Spleen (tissue), 11 donors: Measurements from ENCODE around the gene SH2D2A. TPM values are rescaled to one million over a fixed set of nuclear protein-coding genes. Genes with fewer than 3 reads are reported as not detected.
"Not testable (repeated sequence)": the region's sequence is repeated elsewhere in the genome, so short reads cannot be mapped to it uniquely, and the experiment has no call there.

Experiments
- DNase-seq: peaks from one replicate; pipeline ENCODE4 v3.0.0-alpha.2; 2020
- H3K27ac ChIP-seq, 8 donors: fragments of 200-600 bp; sonication (generic) in 7 of 8; 1 replicate in 4 of 8; 2 replicates in 4 of 8; pipeline versions ENCODE4 v1.5.0 to v1.8.0; 2016 to 2021; ENCODE audit warnings: inconsistent platforms in 4 of 8, mild to moderate bottlenecking in 4 of 8, moderate library complexity in 1 of 8
- H3K27me3 ChIP-seq, 7 donors: fragments of 200-600 bp; sonication (generic) in 6 of 7; replicated peaks in 1 of 7; 1 replicate in 4 of 7; 2 replicates in 3 of 7; pipeline versions ENCODE4 v1.5.0 to v1.8.0; 2016 to 2021; ENCODE audit warnings: inconsistent platforms in 3 of 7, mild to moderate bottlenecking in 1 of 7
- H3K36me3 ChIP-seq, 6 donors: fragments of 200-600 bp; sonication (generic) in 5 of 6; 1 replicate in 4 of 6; 2 replicates in 2 of 6; pipeline versions ENCODE4 v1.5.0 to v1.8.0; 2016 to 2021; ENCODE audit warnings: inconsistent platforms in 2 of 6
- H3K4me1 ChIP-seq, 6 donors: fragments of 200-600 bp; sonication (generic) in 5 of 6; 1 replicate in 3 of 6; 2 replicates in 3 of 6; pipeline versions ENCODE4 v1.5.0 to v1.8.0; 2016 to 2021; ENCODE audit warnings: inconsistent platforms in 3 of 6
- H3K4me3 ChIP-seq, 8 donors: fragments of 200-600 bp; sonication (generic) in 7 of 8; 1 replicate in 4 of 8; 2 replicates in 4 of 8; pipeline versions ENCODE4 v1.5.0 to v1.8.0; 2016 to 2021; ENCODE audit warnings: inconsistent platforms in 4 of 8, mild to moderate bottlenecking in 4 of 8, moderate library complexity in 2 of 8
- H3K9me3 ChIP-seq, 8 donors: fragments of 200-600 bp; sonication (generic) in 7 of 8; 1 replicate in 4 of 8; 2 replicates in 4 of 8; pipeline versions ENCODE4 v1.5.0 to v1.8.0; 2016 to 2021; ENCODE audit warnings: inconsistent platforms in 4 of 8
- CTCF ChIP-seq, 11 experiments: fragments of 200-600 bp in 7 of 11; fragments of 450-650 bp in 4 of 11; sonication (generic) in 4 of 11; IDR thresholded peaks in 8 of 11; conservative IDR thresholded peaks in 3 of 11; 1 replicate in 7 of 11; 2 replicates in 4 of 11; pipeline versions ENCODE4 v1.4.0 to v1.8.0; 2016 to 2021; ENCODE audit warnings: antibody characterized with exemption in 11 of 11, inconsistent platforms in 4 of 11, mild to moderate bottlenecking in 1 of 11
- POLR2A ChIP-seq, 3 donors: fragments of 450-650 bp; IDR thresholded peaks; one replicate each; pipeline ENCODE4 v1.5.1; 2017; ENCODE audit warnings: antibody characterized with exemption in 3 of 3, mild to moderate bottlenecking in 1 of 3
- POLR2AphosphoS5 ChIP-seq, 3 donors: sonication (generic); formaldehyde crosslinking; IDR thresholded peaks; one replicate each; pipeline ENCODE4 v1.5.1; 2017; ENCODE audit warnings: antibody characterized with exemption in 3 of 3
- WGBS, 5 donors: extraction: QIAGEN DNeasy Blood & Tissue Kit in 3 of 5; methylation state at CpG; one replicate each; pipeline versions ENCODE4 v1.1.5 to v1.1.7; 2013 to 2018; 5-methylcytosine and 5-hydroxymethylcytosine counted together
- intact Hi-C: fragments of 100-400 bp; cut with DNase I; formaldehyde crosslinking; loops from one replicate; pipeline ENCODE4 v1.15.0; 2023; ENCODE audit warnings: low total_unique reads
- polyA plus RNA-seq, 3 donors: library from polyadenylated mRNA; stranded (reverse); fragments of 200-250 nt; gene quantifications; one replicate each; pipeline ENCODE4 v1.2.1, GENCODE V29; 2013
- total RNA-seq, 7 donors: library from RNA; depleted of rRNA in 3 of 7; stranded (reverse); fragments of >200 nt in 3 of 7; fragmentation: NEBNext Ultra II Directional in 4 of 7; extraction: Animal tissue kit (Norgen Biotek cat#: 25700) in 4 of 7; gene quantifications; one replicate each; pipeline versions ENCODE4 v1.1.0 to v1.2.1, GENCODE V29; 2016 to 2021
- donor health status: healthy with polysubstance abuse.
- donor health status: DM: no; HTN: no; CAD: no; lungs with moderate emphysema.
- donor health status: DM: no; HTN: no; CAD: no.
- donor health status: Bipolar disorder and iron deficiency.
- donor health status: healthy.
- donor health status: DM: no; HTN: no; CAD: no.
- donor health status: DM: yes; HTN: yes; CAD: no.

The SH2D2A gene
- total and polyA plus RNA-seq, 10 donors = 3.6 to 22.1 (median 12.4) TPM

GRCh38 chr1:156765666-156766065, 51.0 kb downstream of the SH2D2A start:
- DNase-seq = no peak
- Histone ChIP-seq H3K4me1 (peaks cover 26 to 43% (median 40%) of the 10 kb centered on the region in 6 donors), H3K9me3 (no peaks in the 10 kb centered on the region), H3K36me3 (peaks cover 0 to 8% (median 3%) of the 10 kb centered on the region in 6 donors), H3K27me3 (no peaks in the 10 kb centered on the region), H3K27ac (peak overlapping the region in 4 of 8 donors; percentile 90 to 97 (median 96)), H3K4me3 (peak overlapping the region in 3 of 8 donors; percentile 55 to 96 (median 82))
- no peak for TF ChIP-seq POLR2AphosphoS5 (IDR thresholded peaks at IDR 0.05)
- TF ChIP-seq POLR2A (IDR thresholded peaks at IDR 0.05) = no peak
- TF ChIP-seq CTCF (IDR thresholded peaks at IDR 0.05 in 8 of 11, conservative IDR thresholded peaks at IDR 0.05 in 3 of 11) = no peak
- intact Hi-C loops = no loop called here
- WGBS, 5 donors = 60 to 94% (median 81%) methylated on average over 5 of the region's 5 CpGs

GRCh38 chr1:156765136-156765535, 51.5 kb downstream of the SH2D2A start:
- H3K36me3 ChIP-seq, H3K4me3 ChIP-seq, H3K9me3 ChIP-seq, H3K27me3 ChIP-seq, DNase-seq, H3K27ac ChIP-seq, intact Hi-C loops: not testable (repeated sequence)
- H3K4me1 ChIP-seq = peaks cover 21 to 38% (median 35%) of the 10 kb centered on the region in 6 donors
- 94 to 97% (median 95%) methylated on average over 15 of the region's 15 CpGs for WGBS, 5 donors

GRCh38 chr1:156760796-156761104, 55.9 kb downstream of the SH2D2A start:
- Histone ChIP-seq H3K27ac (no peak overlapping the region), H3K36me3 (no peaks in the 10 kb centered on the region), H3K4me3 (no peak overlapping the region), H3K4me1 (peaks cover 0 to 3% (median 2%) of the 10 kb centered on the region in 6 donors), H3K27me3 (no peaks in the 10 kb centered on the region), H3K9me3 (no peaks in the 10 kb centered on the region)
- intact Hi-C loops = no loop called here
- DNase-seq = no peak
- 84 to 90% (median 85%) methylated on average over 4 of the region's 4 CpGs for WGBS, 5 donors
- no peak for TF ChIP-seq CTCF (IDR thresholded peaks at IDR 0.05 in 8 of 11, conservative IDR thresholded peaks at IDR 0.05 in 3 of 11)
- TF ChIP-seq POLR2A (IDR thresholded peaks at IDR 0.05) = no peak
- TF ChIP-seq POLR2AphosphoS5 (IDR thresholded peaks at IDR 0.05) = no peak

- no peaks in the 10 kb centered on the region for H3K9me3 ChIP-seq
- DNase-seq = no peak
- H3K4me3 ChIP-seq = no peak overlapping the region
- no peaks in the 10 kb centered on the region for H3K36me3 ChIP-seq
- no peak for TF ChIP-seq POLR2A (IDR thresholded peaks at IDR 0.05)
- no peak for TF ChIP-seq POLR2AphosphoS5 (IDR thresholded peaks at IDR 0.05)
- no peak for TF ChIP-seq CTCF (IDR thresholded peaks at IDR 0.05 in 8 of 11, conservative IDR thresholded peaks at IDR 0.05 in 3 of 11)
- intact Hi-C loops = no loop called here
- no peak overlapping the region for H3K27ac ChIP-seq
- peaks cover 0 to 5% (median 0%) of the 10 kb centered on the region in 6 donors for H3K4me1 ChIP-seq
- 71 to 83% (median 79%) methylated on average over 2 to 6 of the region's 6 CpGs for WGBS, 5 donors
- H3K27me3 ChIP-seq = no peaks in the 10 kb centered on the region
Measured at GRCh38 chr1:156760092-156760795, 56.4 kb downstream of the SH2D2A start.

- H3K27me3 ChIP-seq, H3K9me3 ChIP-seq, intact Hi-C loops, H3K27ac ChIP-seq, H3K36me3 ChIP-seq, H3K4me3 ChIP-seq: not testable (repeated sequence)
- WGBS, 5 donors = 85 to 91% (median 90%) methylated on average over 10 of the region's 10 CpGs
- DNase-seq = peak; percentile 10
- H3K4me1 ChIP-seq = peaks cover 7 to 31% (median 11%) of the 10 kb centered on the region in 6 donors
Measured at GRCh38 chr1:156757572-156758253, 58.9 kb downstream of the SH2D2A start.
